Muscle layer of duodenum (tissue), 2 donors: ENCODE data around the gene SFI1.

ENCODE experiments used
- H3K27ac ChIP-seq: one replicate; pipeline ENCODE4 v1.7.0; 2013; ENCODE audit warnings: mild to moderate bottlenecking, low read length
- H3K27me3 ChIP-seq: one replicate; pipeline ENCODE4 v1.7.0; 2013; ENCODE audit warnings: low read depth, mild to moderate bottlenecking, control low read depth, low read length
- H3K36me3 ChIP-seq, 2 donors: one replicate each; pipeline ENCODE4 v1.7.0; 2013; ENCODE audit warnings: low read length in 2 of 2, control low read depth in 1 of 2, mild to moderate bottlenecking in 1 of 2; ENCODE audit not compliant: insufficient read depth in 2 of 2, control insufficient read depth in 1 of 2
- H3K4me1 ChIP-seq, 2 donors: one replicate each; pipeline ENCODE4 v1.7.0; 2013; ENCODE audit warnings: low read length in 2 of 2, mild to moderate bottlenecking in 2 of 2, control low read depth in 1 of 2, moderate library complexity in 1 of 2; ENCODE audit not compliant: insufficient read depth in 2 of 2, control insufficient read depth in 1 of 2
- H3K4me3 ChIP-seq, 2 donors: one replicate each; pipeline ENCODE4 v1.7.0; 2013; ENCODE audit warnings: low read length in 2 of 2, low read depth in 1 of 2, mild to moderate bottlenecking in 1 of 2
- H3K9me3 ChIP-seq, 2 donors: one replicate each; pipeline ENCODE4 v1.7.0; 2013; ENCODE audit warnings: low read length in 2 of 2, control low read depth in 1 of 2, mild to moderate bottlenecking in 1 of 2; ENCODE audit not compliant: control insufficient read depth in 1 of 2
- donor health status: healthy.

SFI1 gene

DNA sequence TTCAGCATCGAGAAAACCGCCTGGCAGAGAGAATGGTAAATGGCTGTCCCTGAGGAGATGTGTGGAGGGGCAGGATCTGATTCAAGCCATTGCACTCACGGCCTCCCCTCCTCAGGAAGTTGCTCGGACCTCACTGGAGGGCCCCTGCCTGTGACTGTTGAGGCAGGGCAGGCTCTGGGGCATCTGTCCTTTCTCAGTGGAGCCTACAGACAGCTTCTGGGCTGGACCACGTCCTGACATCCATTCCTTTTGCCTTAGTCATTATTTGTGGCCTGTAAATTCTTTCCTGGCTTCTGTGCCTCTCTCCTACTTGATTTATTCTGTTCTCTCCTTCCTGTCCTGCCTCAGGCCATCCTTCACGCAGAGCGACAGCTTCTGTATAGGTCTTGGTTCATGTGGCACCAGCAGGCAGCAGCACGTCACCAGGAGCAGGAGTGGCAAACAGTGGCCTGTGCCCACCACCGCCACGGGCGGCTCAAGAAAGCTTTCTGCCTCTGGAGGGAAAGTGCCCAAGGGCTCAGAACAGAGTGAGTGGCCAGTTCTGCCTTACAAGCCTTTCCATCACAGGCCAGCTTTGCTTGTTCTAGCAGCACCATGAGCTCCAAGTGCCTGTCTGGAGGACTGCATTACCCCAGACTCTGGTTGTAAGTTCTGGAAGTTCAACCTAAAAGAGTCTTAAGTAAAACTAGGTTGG lies 106.1 kb downstream of the SFI1 start:
- Histone ChIP-seq H3K4me3 (no peak overlapping the region), H3K27me3 (no peaks in the 10 kb centered on the region), H3K9me3 (no peaks in the 10 kb centered on the region), H3K27ac (no peak overlapping the region), H3K36me3 (no peaks in the 10 kb centered on the region), H3K4me1 (peaks cover 0 to 17% of the 10 kb centered on the region in 2 donors)

GRCh38 chr22:31603081-31603525 lies 106.8 kb downstream of the SFI1 start:
- H3K27ac ChIP-seq = no peak overlapping the region
- peaks cover 0 to 17% of the 10 kb centered on the region in 2 donors for H3K4me1 ChIP-seq
- H3K27me3 ChIP-seq = no peaks in the 10 kb centered on the region
- H3K9me3 ChIP-seq = no peaks in the 10 kb centered on the region
- H3K4me3 ChIP-seq = no peak overlapping the region
- peaks cover 0 to 5% of the 10 kb centered on the region in 2 donors for H3K36me3 ChIP-seq

DNA sequence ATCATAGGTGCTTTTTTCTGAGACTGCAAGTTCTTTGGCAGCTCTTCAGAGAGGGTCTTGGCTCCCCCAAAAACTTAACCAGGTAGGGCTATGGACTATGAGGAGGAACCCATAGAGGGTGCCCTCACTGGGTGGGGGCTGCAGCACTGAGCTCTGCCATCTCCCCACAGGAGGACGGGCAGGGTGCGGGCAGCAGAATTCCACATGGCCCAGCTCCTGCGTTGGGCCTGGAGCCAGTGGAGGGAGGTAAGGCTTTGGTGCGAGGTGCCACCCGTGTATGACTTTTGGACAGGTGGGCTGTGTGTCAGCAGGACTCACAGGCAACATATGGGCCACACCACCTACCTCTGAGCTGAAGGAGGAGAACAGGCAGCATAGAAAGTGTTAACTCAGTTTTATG lies 107.2 kb downstream of the SFI1 start:
- H3K27ac ChIP-seq = no peak overlapping the region
- peaks cover 0 to 17% of the 10 kb centered on the region in 2 donors for H3K4me1 ChIP-seq
- no peaks in the 10 kb centered on the region for H3K27me3 ChIP-seq
- H3K9me3 ChIP-seq = no peaks in the 10 kb centered on the region
- peaks cover 0 to 5% of the 10 kb centered on the region in 2 donors for H3K36me3 ChIP-seq
- H3K4me3 ChIP-seq = no peak overlapping the region

DNA sequence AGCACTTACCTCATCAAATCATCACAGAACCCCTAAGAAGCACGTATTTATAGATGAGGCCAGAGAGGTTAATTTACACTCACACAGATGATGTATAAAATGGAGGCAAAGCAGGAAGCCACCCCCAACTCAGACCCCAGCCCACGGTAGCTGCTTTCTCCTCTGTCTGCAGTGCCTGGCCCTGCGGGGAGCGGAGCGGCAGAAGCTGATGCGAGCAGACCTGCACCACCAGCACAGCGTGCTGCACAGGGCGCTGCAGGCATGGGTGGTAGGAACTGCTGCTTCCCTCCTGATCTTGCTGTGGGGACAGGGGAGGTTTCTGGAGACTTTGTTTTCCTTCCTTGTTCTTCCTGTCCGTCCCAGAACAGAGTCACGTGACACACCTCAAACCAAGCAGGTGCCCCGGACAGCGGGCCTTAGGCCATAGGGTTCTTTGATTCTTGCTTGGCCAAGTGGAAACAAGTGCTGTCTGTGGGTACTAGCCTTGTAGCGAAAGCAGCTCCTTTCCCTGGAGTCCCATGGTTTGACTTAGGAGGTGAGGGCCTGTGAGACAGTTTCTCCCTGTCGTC lies 107.9 kb downstream of the SFI1 start:
- Histone ChIP-seq H3K36me3 (peaks cover 0 to 5% of the 10 kb centered on the region in 2 donors), H3K4me1 (peaks cover 0 to 17% of the 10 kb centered on the region in 2 donors), H3K27ac (no peak overlapping the region), H3K4me3 (no peak overlapping the region), H3K9me3 (no peaks in the 10 kb centered on the region), H3K27me3 (no peaks in the 10 kb centered on the region)

DNA sequence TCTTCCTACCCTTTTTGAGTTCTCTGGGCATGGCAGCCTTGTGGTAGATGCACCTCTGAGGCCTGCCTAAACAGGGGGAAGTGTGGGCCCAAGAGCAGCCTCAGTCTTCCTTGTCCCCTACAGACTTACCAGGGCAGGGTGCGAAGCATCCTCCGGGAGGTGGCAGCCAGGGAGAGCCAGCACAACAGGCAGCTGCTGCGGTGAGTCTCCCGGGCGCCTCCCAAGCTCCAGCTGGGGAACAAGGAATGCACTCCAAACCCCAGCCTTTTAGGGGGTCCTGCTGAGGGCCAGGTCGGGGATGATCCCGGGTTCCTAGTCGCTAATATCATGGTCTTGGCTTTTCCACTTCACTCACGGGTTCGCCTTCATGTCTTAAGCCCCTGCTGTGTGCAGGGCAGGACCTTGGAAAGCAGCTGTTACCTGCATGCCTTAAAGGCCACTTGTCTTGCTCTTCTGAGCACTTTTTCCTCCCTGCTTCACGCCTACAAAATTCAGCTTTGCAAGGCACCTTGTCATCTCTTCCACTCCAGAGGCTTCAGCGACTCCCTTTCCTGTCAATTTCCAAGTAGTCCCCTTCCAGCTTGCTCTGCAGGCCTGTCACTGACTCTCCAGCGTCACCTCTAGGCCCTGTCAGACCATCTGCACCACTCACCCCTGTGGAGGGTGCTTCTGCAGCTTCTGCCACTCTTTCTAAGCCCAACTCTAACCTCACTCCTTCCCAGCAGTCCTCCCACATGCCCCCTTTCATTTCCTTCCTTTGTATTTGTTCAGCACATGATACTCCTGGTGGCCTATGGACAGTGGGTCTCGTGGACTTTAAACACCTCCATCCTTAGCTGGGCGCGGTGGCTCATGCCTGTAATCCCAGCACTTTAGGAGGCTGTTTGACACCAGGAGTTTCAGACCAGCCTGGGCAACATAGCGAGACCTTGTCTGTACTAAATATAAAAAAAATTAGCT lies 108.7 kb downstream of the SFI1 start:
- Histone ChIP-seq H3K4me1 (peaks cover 0 to 17% of the 10 kb centered on the region in 2 donors), H3K27me3 (no peaks in the 10 kb centered on the region), H3K27ac (no peak overlapping the region), H3K36me3 (peaks cover 0 to 5% of the 10 kb centered on the region in 2 donors), H3K9me3 (no peaks in the 10 kb centered on the region), H3K4me3 (no peak overlapping the region)

DNA sequence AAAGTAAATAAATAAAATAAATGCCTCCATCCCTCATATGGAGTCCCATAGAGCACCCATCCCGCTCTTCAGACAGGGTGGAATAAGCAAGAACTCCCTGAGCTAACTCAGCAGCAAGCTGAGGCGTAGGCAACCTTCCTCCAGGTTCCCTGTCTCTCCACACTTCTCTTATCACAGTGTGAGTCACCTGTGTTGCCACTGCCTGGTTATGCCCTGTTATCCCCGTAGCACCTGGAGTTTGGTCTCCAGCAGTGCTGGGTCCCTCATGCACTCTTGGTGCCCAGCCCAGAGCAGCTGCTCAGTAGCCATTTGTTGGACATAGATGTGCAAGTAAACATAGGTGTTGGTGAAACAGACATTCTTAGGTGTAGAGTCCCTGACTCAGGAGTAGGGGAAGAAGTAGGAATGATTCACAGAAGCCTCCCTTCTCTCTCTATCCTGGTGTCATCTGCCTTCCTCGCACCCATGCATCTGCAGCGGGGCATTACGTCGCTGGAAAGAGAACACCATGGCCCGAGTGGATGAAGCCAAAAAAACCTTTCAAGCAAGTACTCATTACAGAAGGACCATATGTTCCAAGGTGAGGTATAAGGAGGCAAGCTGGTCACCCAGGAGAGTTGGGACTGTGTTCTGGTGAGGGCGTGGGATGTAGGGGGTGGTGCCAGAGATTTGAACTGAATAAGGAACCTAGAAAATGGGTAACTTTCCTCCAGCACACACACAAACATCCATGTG lies 109.7 kb downstream of the SFI1 start:
- H3K36me3 ChIP-seq = peaks cover 0 to 5% of the 10 kb centered on the region in 2 donors
- no peaks in the 10 kb centered on the region for H3K9me3 ChIP-seq
- no peak overlapping the region for H3K4me3 ChIP-seq
- no peaks in the 10 kb centered on the region for H3K27me3 ChIP-seq
- H3K27ac ChIP-seq = no peak overlapping the region
- peaks cover 0 to 23% of the 10 kb centered on the region in 2 donors for H3K4me1 ChIP-seq

DNA sequence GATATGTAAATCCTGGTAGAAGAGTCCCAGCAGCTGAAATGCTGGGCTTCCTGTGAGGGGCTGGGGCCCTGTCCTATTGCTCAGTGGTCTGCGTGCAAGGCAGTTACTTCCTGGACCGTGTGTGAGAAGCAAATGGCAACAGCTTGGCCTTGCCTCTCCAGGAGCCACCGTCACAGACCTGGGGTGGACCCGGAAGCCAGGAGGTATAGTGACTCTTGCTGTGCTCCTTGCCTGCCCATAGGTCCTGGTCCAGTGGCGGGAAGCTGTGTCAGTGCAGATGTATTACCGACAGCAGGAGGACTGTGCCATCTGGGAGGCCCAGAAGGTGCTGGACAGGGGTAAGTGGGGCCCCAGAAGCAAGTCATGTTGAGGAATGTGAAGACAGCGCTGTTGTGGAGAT lies 111.4 kb downstream of the SFI1 start:
- peaks cover 0 to 16% of the 10 kb centered on the region in 2 donors for H3K4me1 ChIP-seq
- H3K4me3 ChIP-seq = no peak overlapping the region
- H3K9me3 ChIP-seq = no peaks in the 10 kb centered on the region
- peaks cover 0 to 5% of the 10 kb centered on the region in 2 donors for H3K36me3 ChIP-seq
- no peaks in the 10 kb centered on the region for H3K27me3 ChIP-seq
- H3K27ac ChIP-seq = no peak overlapping the region

DNA sequence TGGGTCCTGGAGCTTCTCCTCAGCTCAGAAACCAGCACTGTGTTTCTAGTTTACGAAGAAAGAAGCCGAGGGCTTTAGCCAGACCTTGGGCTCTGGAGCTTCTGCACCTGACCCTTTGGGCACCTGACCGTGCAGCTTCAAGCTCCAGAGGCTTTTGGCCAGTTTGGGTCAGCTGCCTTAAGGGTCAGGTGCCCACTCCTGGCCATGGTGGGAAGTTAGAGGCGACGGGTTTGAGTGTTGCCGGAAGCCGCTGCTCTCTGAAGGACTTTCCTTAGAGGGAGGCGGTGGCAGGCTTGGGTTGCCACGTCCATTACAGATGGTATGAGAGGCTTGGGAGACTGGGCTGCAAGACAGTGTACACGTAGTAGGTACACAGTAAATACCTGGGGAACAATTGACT lies 113.4 kb downstream of the SFI1 start:
- H3K9me3 ChIP-seq = no peaks in the 10 kb centered on the region
- no peak overlapping the region for H3K4me3 ChIP-seq
- peaks cover 0 to 7% of the 10 kb centered on the region in 2 donors for H3K36me3 ChIP-seq
- H3K4me1 ChIP-seq = peaks cover 0 to 11% of the 10 kb centered on the region in 2 donors
- H3K27me3 ChIP-seq = no peaks in the 10 kb centered on the region
- H3K27ac ChIP-seq = no peak overlapping the region

DNA sequence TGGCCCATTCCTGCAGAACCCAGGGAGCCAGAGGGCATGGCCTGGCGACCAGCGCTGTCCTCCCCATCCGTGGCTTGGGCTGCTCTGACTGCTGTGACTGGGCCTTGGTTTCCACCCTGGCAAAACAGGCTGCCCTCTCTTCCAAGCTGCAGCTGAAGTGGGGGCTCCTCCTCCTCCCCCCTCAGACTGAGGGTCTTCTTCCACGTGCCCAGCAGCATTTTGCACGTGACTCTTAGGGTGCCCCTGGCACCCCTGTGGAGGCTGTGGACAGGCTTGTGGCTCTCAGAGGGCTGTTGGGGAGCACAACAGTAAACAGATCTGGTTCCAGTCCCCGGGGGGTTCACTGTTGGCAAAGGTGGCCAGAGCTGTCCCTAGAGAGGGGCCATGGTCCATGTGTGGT lies 114.3 kb downstream of the SFI1 start:
- no peaks in the 10 kb centered on the region for H3K9me3 ChIP-seq
- H3K4me1 ChIP-seq = peaks cover 0 to 12% of the 10 kb centered on the region in 2 donors
- H3K27me3 ChIP-seq = no peaks in the 10 kb centered on the region
- H3K36me3 ChIP-seq = peaks cover 0 to 7% of the 10 kb centered on the region in 2 donors
- no peak overlapping the region for H3K27ac ChIP-seq
- no peak overlapping the region for H3K4me3 ChIP-seq

DNA sequence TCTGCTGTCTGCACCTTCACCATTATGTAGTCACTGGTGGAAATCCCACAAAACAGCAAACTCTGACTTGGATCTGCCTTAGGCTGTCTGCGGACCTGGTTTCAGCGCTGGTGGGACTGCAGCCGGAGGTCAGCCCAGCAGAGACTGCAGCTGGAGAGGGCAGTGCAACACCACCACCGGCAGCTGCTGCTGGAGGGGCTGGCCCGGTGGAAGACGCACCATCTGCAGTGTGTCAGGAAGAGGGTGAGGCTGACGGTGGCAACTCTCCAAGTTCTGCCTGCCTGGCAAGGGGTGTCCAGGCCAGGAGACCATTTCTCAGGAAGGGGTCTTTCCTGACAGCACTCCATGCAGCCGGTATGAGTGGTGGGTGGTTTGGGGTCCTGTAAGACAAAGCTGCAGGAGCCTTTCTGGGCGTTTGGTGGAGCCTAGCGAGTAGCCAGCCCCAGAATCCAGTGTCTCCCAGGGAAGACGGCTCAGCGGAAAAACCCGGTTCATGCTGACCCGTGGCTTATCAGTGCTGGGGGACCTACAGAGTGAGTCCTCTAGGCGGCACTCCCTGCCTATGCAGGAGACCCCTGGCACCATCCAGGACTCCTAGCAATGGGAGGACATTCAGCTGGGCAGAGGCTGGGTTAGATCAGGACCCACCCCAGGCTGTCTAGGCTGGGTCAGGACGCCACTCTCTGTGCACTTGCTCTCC lies 114.9 kb downstream of the SFI1 start:
- peaks cover 5 to 17% of the 10 kb centered on the region in 2 donors for H3K4me1 ChIP-seq
- no peaks in the 10 kb centered on the region for H3K27me3 ChIP-seq
- no peaks in the 10 kb centered on the region for H3K9me3 ChIP-seq
- H3K36me3 ChIP-seq = peaks cover 0 to 7% of the 10 kb centered on the region in 2 donors
- no peak overlapping the region for H3K27ac ChIP-seq
- H3K4me3 ChIP-seq = no peak overlapping the region
